Measurements from ENCODE around the gene RGS6. TPM values are rescaled to one million over a fixed set of nuclear protein-coding genes. Genes with fewer than 3 reads are reported as not detected.

The RGS6 gene
- total RNA-seq, 4 donors from 2014 or later = 0.46 to 3.7 (median 1.6) TPM

- in situ Hi-C loops (cut with MboI; ENCODE audit: low sequenced_read_pairs in 4 of 4) = loop anchor here (5.0 to 10.0 kb wide), 5 partner anchors 380 to 430 kb away; no protein-coding TSS in a partner anchor
- intact Hi-C loops (cut with DNase I; ENCODE audit: low total_unique reads) = loop anchor here (1.0 to 10.0 kb wide), 2 partner anchors 197 to 388 kb away; no protein-coding TSS in a partner anchor
- H3K4me1 ChIP-seq = peaks cover 0 to 3% of the 10 kb centered on the region in 2 donors
These were observed 585.5 kb downstream of the RGS6 start for GRCh38 chr14:72517736-72518135.

GRCh38 chr14:72518809-72519377, 586.7 kb downstream of the RGS6 start:
- no peak overlapping the region for H3K27ac ChIP-seq
- peaks cover 0 to 3% of the 10 kb centered on the region in 2 donors for H3K4me1 ChIP-seq
- no peaks in the 10 kb centered on the region for H3K9me3 ChIP-seq
- no peak overlapping the region for H3K4me3 ChIP-seq
- H3K27me3 ChIP-seq = no peaks in the 10 kb centered on the region
- TF ChIP-seq CTCF (IDR thresholded peaks at IDR 0.05 in 4 of 5, conservative IDR thresholded peaks at IDR 0.05 in 1 of 5) (no peak), POLR2A (IDR thresholded peaks at IDR 0.05) (no peak)
- in situ Hi-C loops (cut with MboI; ENCODE audit: low sequenced_read_pairs in 4 of 4) = loop anchor here (5.0 to 10.0 kb wide), 5 partner anchors 378 to 428 kb away; no protein-coding TSS in a partner anchor
- ATAC-seq (no peak), DNase-seq (no peak)
- H3K36me3 ChIP-seq = no peaks in the 10 kb centered on the region
- intact Hi-C loops (cut with DNase I; ENCODE audit: low total_unique reads) = loop anchor here (10.0 kb wide), 1 partner anchor 196 kb away; no protein-coding TSS in a partner anchor

More at GRCh38 chr14:72517736-72518135, 585.5 kb downstream of the RGS6 start:
- Histone ChIP-seq H3K4me3 (no peak overlapping the region), H3K27me3 (no peaks in the 10 kb centered on the region), H3K27ac (no peak overlapping the region), H3K36me3 (no peaks in the 10 kb centered on the region), H3K9me3 (no peaks in the 10 kb centered on the region)
- no peak for ATAC-seq
- DNase-seq = no peak
- no peak for TF ChIP-seq CTCF (IDR thresholded peaks at IDR 0.05 in 4 of 5, conservative IDR thresholded peaks at IDR 0.05 in 1 of 5)
- no peak for TF ChIP-seq POLR2A (IDR thresholded peaks at IDR 0.05)

GRCh38 chr14:72519543-72519942, 587.3 kb downstream of the RGS6 start:
- no peaks in the 10 kb centered on the region for H3K36me3 ChIP-seq
- H3K4me3 ChIP-seq = no peak overlapping the region
- in situ Hi-C loops (cut with MboI; ENCODE audit: low sequenced_read_pairs in 4 of 4) = loop anchor here (5.0 to 10.0 kb wide), 5 partner anchors 378 to 428 kb away; no protein-coding TSS in a partner anchor
- intact Hi-C loops (cut with DNase I; ENCODE audit: low total_unique reads) = loop anchor here (10.0 kb wide), 1 partner anchor 195 kb away; no protein-coding TSS in a partner anchor
- TF ChIP-seq CTCF (IDR thresholded peaks at IDR 0.05 in 4 of 5, conservative IDR thresholded peaks at IDR 0.05 in 1 of 5) = no peak
- no peak for TF ChIP-seq POLR2A (IDR thresholded peaks at IDR 0.05)
- no peaks in the 10 kb centered on the region for H3K27me3 ChIP-seq
- no peaks in the 10 kb centered on the region for H3K9me3 ChIP-seq
- no peak for DNase-seq
- H3K27ac ChIP-seq = no peak overlapping the region
- H3K4me1 ChIP-seq = peaks cover 0 to 3% of the 10 kb centered on the region in 2 donors
- no peak for ATAC-seq

- Histone ChIP-seq H3K4me3 (no peak overlapping the region), H3K27me3 (no peaks in the 10 kb centered on the region), H3K36me3 (no peaks in the 10 kb centered on the region), H3K4me1 (peaks cover 0 to 3% of the 10 kb centered on the region in 2 donors), H3K9me3 (no peaks in the 10 kb centered on the region), H3K27ac (no peak overlapping the region)
- intact Hi-C loops (cut with DNase I; ENCODE audit: low total_unique reads) = no loop called here
- TF ChIP-seq POLR2A (IDR thresholded peaks at IDR 0.05) = no peak
- no peak for TF ChIP-seq CTCF (IDR thresholded peaks at IDR 0.05 in 4 of 5, conservative IDR thresholded peaks at IDR 0.05 in 1 of 5)
- ATAC-seq (no peak), DNase-seq (no peak)
- in situ Hi-C loops (cut with MboI; ENCODE audit: low sequenced_read_pairs in 4 of 4) = no loop called here
These were observed 588.8 kb downstream of the RGS6 start for GRCh38 chr14:72521045-72521444.

All from gastrocnemius medialis (tissue), 4 donors.